Mesenchymal stem cell (in vitro differentiated cells and primary cell): ENCODE results near the gene NAV2.

Experiments used
- DNase-seq: peaks from one replicate; pipeline ENCODE4 v3.0.0-alpha.2; 2013
- H2AFZ ChIP-seq: one replicate; pipeline ENCODE4 v1.6.1; 2013; ENCODE audit warnings: low read depth, mild to moderate bottlenecking, control low read depth, inconsistent platforms, low read length, moderate library complexity
- H2AK5ac ChIP-seq: 2 replicates; pipeline ENCODE4 v1.6.1; 2013; ENCODE audit warnings: low read length, moderate library complexity, mild to moderate bottlenecking, inconsistent platforms; ENCODE audit not compliant: severe bottlenecking
- H2BK120ac ChIP-seq: one replicate; pipeline ENCODE4 v1.6.1; 2013; ENCODE audit warnings: low read depth, mild to moderate bottlenecking, inconsistent platforms, low read length, moderate library complexity
- H2BK12ac ChIP-seq, 2 experiments: one replicate each; pipeline ENCODE4 v1.6.1; 2013; ENCODE audit warnings: inconsistent platforms in 2 of 2, low read length in 2 of 2, mild to moderate bottlenecking in 2 of 2, moderate library complexity in 2 of 2, control low read depth in 1 of 2
- H2BK15ac ChIP-seq: one replicate; pipeline ENCODE4 v1.6.1; 2013; ENCODE audit warnings: mild to moderate bottlenecking, low read depth, inconsistent platforms; ENCODE audit not compliant: poor library complexity, severe bottlenecking
- H2BK5ac ChIP-seq: 2 replicates; pipeline ENCODE4 v1.6.1; 2013; ENCODE audit warnings: low read depth, mild to moderate bottlenecking, low read length, control low read depth, inconsistent platforms; ENCODE audit not compliant: poor library complexity, severe bottlenecking
- H3K14ac ChIP-seq, 2 experiments: one replicate each; pipeline ENCODE4 v1.6.1; 2013; ENCODE audit warnings: inconsistent platforms in 2 of 2, low read length in 2 of 2, control low read depth in 1 of 2, mild to moderate bottlenecking in 1 of 2, moderate library complexity in 1 of 2
- H3K18ac ChIP-seq, 2 experiments: one replicate each; pipeline ENCODE4 v1.6.1; 2013; ENCODE audit warnings: inconsistent platforms in 2 of 2, low read length in 2 of 2, control low read depth in 1 of 2, low read depth in 1 of 2, mild to moderate bottlenecking in 1 of 2
- H3K23ac ChIP-seq, 2 experiments: one replicate each; pipeline ENCODE4 v1.6.1; 2013; ENCODE audit warnings: inconsistent platforms in 2 of 2, low read length in 2 of 2, mild to moderate bottlenecking in 2 of 2, moderate library complexity in 2 of 2, control low read depth in 1 of 2
- H3K27ac ChIP-seq: 2 replicates; pipeline ENCODE4 v1.5.1; 2013; ENCODE audit warnings: mild to moderate bottlenecking, moderate library complexity, low read length, control low read depth, inconsistent platforms; ENCODE audit not compliant: poor library complexity, severe bottlenecking
- H3K27me3 ChIP-seq, 2 experiments: 2 replicates each; pipeline versions ENCODE4 v1.6.1 to v1.7.0; 2013; ENCODE audit warnings: low read length in 2 of 2, mild to moderate bottlenecking in 2 of 2, moderate library complexity in 2 of 2, control low read depth in 1 of 2, inconsistent platforms in 1 of 2; ENCODE audit not compliant: control insufficient read depth in 1 of 2, insufficient read depth in 1 of 2
- H3K36me3 ChIP-seq, 2 experiments: 2 replicates each; pipeline versions ENCODE4 v1.6.1 to v1.7.0; 2013; ENCODE audit warnings: low read length in 2 of 2, control low read depth in 1 of 2, inconsistent platforms in 1 of 2, low read depth in 1 of 2, mild to moderate bottlenecking in 1 of 2; ENCODE audit not compliant: insufficient read depth in 2 of 2, control insufficient read depth in 1 of 2
- H3K4ac ChIP-seq, 2 experiments: one replicate each; pipeline ENCODE4 v1.6.1; 2013; ENCODE audit warnings: inconsistent platforms in 2 of 2, low read length in 2 of 2, mild to moderate bottlenecking in 2 of 2, moderate library complexity in 2 of 2, control low read depth in 1 of 2, low read depth in 1 of 2
- H3K4me1 ChIP-seq: 2 replicates; pipeline ENCODE4 v1.6.1; 2013; ENCODE audit warnings: low read depth, low read length, control low read depth; ENCODE audit not compliant: control insufficient read depth, insufficient read depth
- H3K4me2 ChIP-seq: 2 replicates; pipeline ENCODE4 v1.6.1; 2013; ENCODE audit warnings: low read length, mild to moderate bottlenecking, inconsistent platforms; ENCODE audit not compliant: poor library complexity, severe bottlenecking
- H3K4me3 ChIP-seq, 2 experiments: 2 replicates each; pipeline versions ENCODE4 v1.5.1 to v1.7.0; 2013; ENCODE audit warnings: low read length in 2 of 2, mild to moderate bottlenecking in 2 of 2, control low read depth in 1 of 2, low read depth in 1 of 2; ENCODE audit not compliant: insufficient read depth in 1 of 2
- H3K79me1 ChIP-seq: replicated peaks from 2 replicates; pipeline ENCODE4 v1.6.1; 2013; ENCODE audit warnings: mild to moderate bottlenecking, control low read depth, low read length, inconsistent platforms; ENCODE audit not compliant: poor library complexity, severe bottlenecking
- H3K9ac ChIP-seq: 2 replicates; pipeline ENCODE4 v1.7.0; 2013; ENCODE audit warnings: mild to moderate bottlenecking, low read length, moderate library complexity
- H3K9me3 ChIP-seq: 2 replicates; pipeline ENCODE4 v1.7.0; 2013; ENCODE audit warnings: mild to moderate bottlenecking, low read length; ENCODE audit not compliant: control insufficient read depth
- H4K8ac ChIP-seq: one replicate; pipeline ENCODE4 v1.6.1; 2013; ENCODE audit warnings: inconsistent platforms, mild to moderate bottlenecking, low read length, moderate library complexity
- H4K91ac ChIP-seq: one replicate; pipeline ENCODE4 v1.6.1; 2013; ENCODE audit warnings: mild to moderate bottlenecking, low read length, inconsistent platforms
- WGBS: methylation state at CpG from one replicate; pipeline ENCODE4 v1.1.7; 2013; ENCODE audit warnings: mixed read lengths; 5-methylcytosine and 5-hydroxymethylcytosine counted together

Gene NAV2

GRCh38 chr11:20160425-20161229, 448.0 kb downstream of the NAV2 start, which contains the start of gene DBX1:
Gene DBX1, minus strand, starts transcription at chr11:20160475. Its CDS starts 151 bp downstream, at chr11:20160324.
- Histone ChIP-seq H3K4me3 (no peak within 1 kb of the TSS), H3K4ac (no peak within 1 kb of the TSS), H3K4me1 (peaks cover 21% of the 10 kb centered on the region), H2BK5ac (no peak within 1 kb of the TSS), H2AFZ (no peak within 1 kb of the TSS), H3K27me3 (peaks cover 98 to 100% of the 10 kb centered on the region in 2 experiments), H4K8ac (no peak within 1 kb of the TSS), H3K4me2 (no peak within 1 kb of the TSS), H3K14ac (no peak within 1 kb of the TSS), H3K27ac (no peak within 1 kb of the TSS), H2BK15ac (no peak within 1 kb of the TSS), H3K9ac (no peak within 1 kb of the TSS), H3K18ac (no peak within 1 kb of the TSS), H3K36me3 (peaks cover 0 to 3% of the 10 kb centered on the region in 2 experiments), H3K9me3 (peaks cover 7% of the 10 kb centered on the region), H3K23ac (no peak within 1 kb of the TSS), H2BK120ac (no peak within 1 kb of the TSS), H3K79me1 (no peaks in the 10 kb centered on the region), H2AK5ac (no peak within 1 kb of the TSS), H2BK12ac (no peak within 1 kb of the TSS), H4K91ac (no peak within 1 kb of the TSS)
- DNase-seq = peak; percentile 4
- 1% methylated on average over 28 of the region's 30 CpGs for WGBS

GRCh38 chr11:20161230-20161918, 448.7 kb downstream of the NAV2 start:
- no peak overlapping the region for H3K4me3 ChIP-seq
- H4K91ac ChIP-seq = no peak overlapping the region
- H3K4ac ChIP-seq = no peak overlapping the region
- H3K14ac ChIP-seq = no peak overlapping the region
- H2AK5ac ChIP-seq = no peak overlapping the region
- no peak overlapping the region for H3K23ac ChIP-seq
- peaks cover 15% of the 10 kb centered on the region for H3K4me1 ChIP-seq
- no peak overlapping the region for H2BK120ac ChIP-seq
- H4K8ac ChIP-seq = no peak overlapping the region
- H3K9ac ChIP-seq = no peak overlapping the region
- H3K18ac ChIP-seq = no peak overlapping the region
- no peaks in the 10 kb centered on the region for H3K79me1 ChIP-seq
- no peak overlapping the region for H3K27ac ChIP-seq
- no peak overlapping the region for H3K4me2 ChIP-seq
- no peak overlapping the region for H2BK15ac ChIP-seq
- no peak overlapping the region for H2AFZ ChIP-seq
- no peak overlapping the region for H2BK12ac ChIP-seq
- H3K9me3 ChIP-seq = peaks cover 8% of the 10 kb centered on the region
- H2BK5ac ChIP-seq = no peak overlapping the region
- H3K27me3 ChIP-seq = peaks cover 93 to 97% of the 10 kb centered on the region in 2 experiments
- under 1% methylated on average over 29 of the region's 29 CpGs for WGBS
- peaks cover 0 to 3% of the 10 kb centered on the region in 2 experiments for H3K36me3 ChIP-seq
- DNase-seq = peak; percentile 6

GRCh38 chr11:20161923-20162744, 449.5 kb downstream of the NAV2 start:
- no peak overlapping the region for H3K4ac ChIP-seq
- peaks cover 16% of the 10 kb centered on the region for H3K9me3 ChIP-seq
- no peak overlapping the region for H3K14ac ChIP-seq
- H3K36me3 ChIP-seq = peaks cover 0 to 3% of the 10 kb centered on the region in 2 experiments
- H3K4me2 ChIP-seq = no peak overlapping the region
- H2BK12ac ChIP-seq = no peak overlapping the region
- no peak overlapping the region for H3K23ac ChIP-seq
- no peak overlapping the region for H2BK5ac ChIP-seq
- H3K27me3 ChIP-seq = peaks cover 93 to 94% of the 10 kb centered on the region in 2 experiments
- H3K79me1 ChIP-seq = no peaks in the 10 kb centered on the region
- peaks cover 8% of the 10 kb centered on the region for H3K4me1 ChIP-seq
- no peak overlapping the region for H3K4me3 ChIP-seq
- H2BK120ac ChIP-seq = no peak overlapping the region
- no peak overlapping the region for H2BK15ac ChIP-seq
- no peak overlapping the region for H2AFZ ChIP-seq
- no peak overlapping the region for H4K91ac ChIP-seq
- no peak overlapping the region for H3K9ac ChIP-seq
- DNase-seq = peak; percentile 17
- WGBS = under 1% methylated on average over 22 of the region's 24 CpGs
- no peak overlapping the region for H3K27ac ChIP-seq
- no peak overlapping the region for H2AK5ac ChIP-seq
- H3K18ac ChIP-seq = no peak overlapping the region
- no peak overlapping the region for H4K8ac ChIP-seq
